Endothelial cell (in vitro differentiated cells): ENCODE measurements around the gene PHF2. TPM values are rescaled to one million over a fixed set of nuclear protein-coding genes. Genes with fewer than 3 reads are reported as not detected.

Experiments
- DNase-seq: peaks from one replicate; pipeline ENCODE4 v3.0.0; 2021; ENCODE audit warnings: low spot score
- H3K27ac Mint-ChIP-seq: one replicate; pipeline ENCODE4 v1.8.0; 2021; ENCODE audit warnings: mixed read lengths, inconsistent platforms; ENCODE audit not compliant: unreplicated experiment
- H3K27me3 Mint-ChIP-seq: one replicate; pipeline ENCODE4 v1.8.0; 2021; ENCODE audit warnings: mild to moderate bottlenecking, moderate library complexity, mixed read lengths, inconsistent platforms; ENCODE audit not compliant: unreplicated experiment
- H3K36me3 Mint-ChIP-seq: one replicate; pipeline ENCODE4 v1.8.0; 2021; ENCODE audit warnings: mild to moderate bottlenecking, low read depth, mixed read lengths, inconsistent platforms; ENCODE audit not compliant: unreplicated experiment
- H3K4me1 Mint-ChIP-seq: one replicate; pipeline ENCODE4 v1.8.0; 2021; ENCODE audit warnings: mild to moderate bottlenecking, mixed read lengths, inconsistent platforms; ENCODE audit not compliant: unreplicated experiment
- H3K4me3 Mint-ChIP-seq: one replicate; pipeline ENCODE4 v1.8.0; 2021; ENCODE audit warnings: mild to moderate bottlenecking, mixed read lengths, inconsistent platforms; ENCODE audit not compliant: unreplicated experiment
- H3K9me3 Mint-ChIP-seq: one replicate; pipeline ENCODE4 v1.8.0; 2021; ENCODE audit warnings: mixed read lengths, inconsistent platforms; ENCODE audit not compliant: unreplicated experiment
- total RNA-seq: library from RNA; stranded (reverse); fragmentation: NEBNext Ultra II Directional; extraction: Animal tissue kit (Norgen Biotek cat#: 25700); gene quantifications from one replicate; pipeline ENCODE4 v1.2.1, GENCODE V29; 2021; ENCODE audit not compliant: unreplicated experiment
- TF ChIP-seq, protein P1 (sequence below): fragments of 200-600 bp; sonication (generic); IDR thresholded peaks from one replicate; pipeline ENCODE4 v1.5.0; 2021; ENCODE audit warnings: antibody characterized with exemption; ENCODE audit not compliant: unreplicated experiment

Gene PHF2
- total RNA-seq, 1 donor from 2014 or later, result 20.9 TPM

DNA sequence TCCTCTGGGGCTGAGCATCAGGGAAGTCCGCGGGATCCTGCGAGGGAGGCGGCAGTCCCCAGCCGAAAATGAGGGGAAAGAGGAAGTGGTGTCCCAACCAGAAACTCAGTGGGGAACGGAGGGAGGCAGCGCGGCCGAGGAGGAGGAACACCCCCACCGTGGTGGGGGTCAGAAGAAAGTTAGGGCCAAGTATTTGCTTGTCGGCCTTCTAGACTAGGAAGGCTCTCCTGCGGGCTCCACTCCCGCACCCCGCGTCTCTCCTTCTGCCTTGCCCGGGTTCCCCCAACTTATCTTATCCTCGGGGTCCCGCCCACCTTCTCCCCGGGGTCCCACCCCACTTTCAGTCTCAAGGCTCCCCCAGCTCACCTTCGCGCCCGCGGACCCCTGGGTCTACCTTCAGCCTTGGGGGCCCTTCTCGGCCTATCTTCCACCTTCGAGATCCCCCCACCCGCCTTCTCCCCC, 557 bp upstream of the PHF2 start:
- H3K27me3 Mint-ChIP-seq, result peaks cover 17% of the 10 kb centered on the region
- peak; percentile 31 for DNase-seq
- peaks cover 12% of the 10 kb centered on the region for H3K36me3 Mint-ChIP-seq
- H3K4me3 Mint-ChIP-seq, result peak overlapping the region; percentile 94
- no peaks in the 10 kb centered on the region for H3K9me3 Mint-ChIP-seq
- peaks cover 16% of the 10 kb centered on the region for H3K4me1 Mint-ChIP-seq
- TF ChIP-seq, protein P1, sequence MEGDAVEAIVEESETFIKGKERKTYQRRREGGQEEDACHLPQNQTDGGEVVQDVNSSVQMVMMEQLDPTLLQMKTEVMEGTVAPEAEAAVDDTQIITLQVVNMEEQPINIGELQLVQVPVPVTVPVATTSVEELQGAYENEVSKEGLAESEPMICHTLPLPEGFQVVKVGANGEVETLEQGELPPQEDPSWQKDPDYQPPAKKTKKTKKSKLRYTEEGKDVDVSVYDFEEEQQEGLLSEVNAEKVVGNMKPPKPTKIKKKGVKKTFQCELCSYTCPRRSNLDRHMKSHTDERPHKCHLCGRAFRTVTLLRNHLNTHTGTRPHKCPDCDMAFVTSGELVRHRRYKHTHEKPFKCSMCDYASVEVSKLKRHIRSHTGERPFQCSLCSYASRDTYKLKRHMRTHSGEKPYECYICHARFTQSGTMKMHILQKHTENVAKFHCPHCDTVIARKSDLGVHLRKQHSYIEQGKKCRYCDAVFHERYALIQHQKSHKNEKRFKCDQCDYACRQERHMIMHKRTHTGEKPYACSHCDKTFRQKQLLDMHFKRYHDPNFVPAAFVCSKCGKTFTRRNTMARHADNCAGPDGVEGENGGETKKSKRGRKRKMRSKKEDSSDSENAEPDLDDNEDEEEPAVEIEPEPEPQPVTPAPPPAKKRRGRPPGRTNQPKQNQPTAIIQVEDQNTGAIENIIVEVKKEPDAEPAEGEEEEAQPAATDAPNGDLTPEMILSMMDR, result no peak
- peak overlapping the region; percentile 74 for H3K27ac Mint-ChIP-seq

- TF ChIP-seq, protein P1, result no peak
- H3K4me1 Mint-ChIP-seq, result peaks cover 16% of the 10 kb centered on the region
- H3K27me3 Mint-ChIP-seq, result peaks cover 17% of the 10 kb centered on the region
- no peaks in the 10 kb centered on the region for H3K9me3 Mint-ChIP-seq
- H3K27ac Mint-ChIP-seq, result peak overlapping the region; percentile 71
- DNase-seq, result peak; percentile 45
- peak overlapping the region; percentile 92 for H3K4me3 Mint-ChIP-seq
- H3K36me3 Mint-ChIP-seq, result peaks cover 12% of the 10 kb centered on the region
These were observed 942 bp downstream of the PHF2 start for GRCh38 chr9:93577078-93577974.

DNA sequence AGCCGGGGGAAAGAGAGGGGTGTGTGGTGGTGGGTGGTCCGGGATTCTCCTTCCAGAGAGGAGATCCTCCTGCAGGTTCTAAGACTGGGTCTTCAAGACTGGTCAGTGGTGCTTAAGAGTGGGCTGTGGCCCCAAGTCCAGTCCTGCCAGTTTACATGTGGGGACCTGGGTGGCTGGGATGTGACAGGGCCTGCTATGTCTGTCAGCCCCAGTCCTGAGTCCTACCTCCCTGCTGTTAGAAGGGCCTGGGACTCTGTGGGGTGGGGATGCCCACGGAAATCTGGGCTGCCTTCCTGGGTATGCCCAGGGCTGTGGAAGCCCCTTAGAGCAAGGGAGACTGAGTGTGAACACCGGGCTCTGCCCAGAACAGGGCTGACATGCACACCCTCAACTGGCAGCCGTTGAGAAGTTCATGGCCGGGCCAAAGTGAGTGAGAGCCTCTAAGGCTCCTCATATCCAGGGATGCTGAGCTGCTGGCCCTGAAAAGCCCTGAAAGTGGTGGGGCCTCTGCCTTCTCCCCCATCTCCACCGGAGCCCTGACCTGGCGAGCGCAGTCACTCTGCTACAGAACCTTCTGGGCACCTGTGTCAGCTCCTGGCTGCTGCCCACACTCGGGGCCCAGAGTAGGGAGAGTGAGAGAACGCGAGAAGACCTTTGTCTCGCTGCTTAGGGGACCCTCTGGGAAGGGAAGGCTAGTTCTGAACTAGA, 1.7 kb downstream of the PHF2 start:
- no peaks in the 10 kb centered on the region for H3K9me3 Mint-ChIP-seq
- H3K27ac Mint-ChIP-seq, result no peak overlapping the region
- H3K4me1 Mint-ChIP-seq, result peaks cover 16% of the 10 kb centered on the region
- H3K27me3 Mint-ChIP-seq, result peaks cover 15% of the 10 kb centered on the region
- TF ChIP-seq, protein P1, result no peak
- H3K36me3 Mint-ChIP-seq, result peaks cover 4% of the 10 kb centered on the region
- no peak for DNase-seq
- peak overlapping the region; percentile 92 for H3K4me3 Mint-ChIP-seq

DNA sequence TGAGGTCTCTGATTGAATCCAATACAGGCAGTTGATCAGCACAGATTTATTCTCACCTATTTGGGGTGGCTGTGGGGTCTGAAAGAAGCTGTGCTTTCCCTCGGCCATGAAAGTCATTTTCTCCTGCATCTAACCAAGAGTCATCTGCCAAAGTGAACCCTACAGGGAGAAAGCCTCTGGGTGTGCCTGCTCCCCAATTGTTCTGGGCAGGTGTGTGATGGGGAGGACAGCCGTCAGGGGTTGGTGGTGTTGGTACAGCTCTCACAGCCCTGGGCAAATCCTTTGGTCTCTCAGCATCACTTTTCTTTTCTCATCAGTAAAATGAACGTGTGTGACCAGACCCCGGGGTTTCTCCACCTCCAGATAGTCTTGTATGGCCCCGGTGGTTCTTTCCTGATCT, 2.5 kb downstream of the PHF2 start:
- TF ChIP-seq, protein P1, result no peak
- Mint-ChIP-seq H3K36me3 (no peaks in the 10 kb centered on the region), H3K4me3 (peak overlapping the region; percentile 67), H3K27me3 (peaks cover 15% of the 10 kb centered on the region), H3K9me3 (no peaks in the 10 kb centered on the region), H3K4me1 (peaks cover 16% of the 10 kb centered on the region), H3K27ac (no peak overlapping the region)
- DNase-seq, result no peak
